ENCODE results near the gene CAMSAP3. TPM values are rescaled to one million over a fixed set of nuclear protein-coding genes. Genes with fewer than 3 reads are reported as not detected.
A peak's percentile ranks its signal among the peaks of the same experiment; 100 is the strongest.

Gene CAMSAP3
- total and polyA plus RNA-seq, 10 of the 15 experiments (the other 5 are each of a cell fraction or from before 2014, with no cell fraction given), result 0.03 to 6.3 (median 0.72) TPM

DNA sequence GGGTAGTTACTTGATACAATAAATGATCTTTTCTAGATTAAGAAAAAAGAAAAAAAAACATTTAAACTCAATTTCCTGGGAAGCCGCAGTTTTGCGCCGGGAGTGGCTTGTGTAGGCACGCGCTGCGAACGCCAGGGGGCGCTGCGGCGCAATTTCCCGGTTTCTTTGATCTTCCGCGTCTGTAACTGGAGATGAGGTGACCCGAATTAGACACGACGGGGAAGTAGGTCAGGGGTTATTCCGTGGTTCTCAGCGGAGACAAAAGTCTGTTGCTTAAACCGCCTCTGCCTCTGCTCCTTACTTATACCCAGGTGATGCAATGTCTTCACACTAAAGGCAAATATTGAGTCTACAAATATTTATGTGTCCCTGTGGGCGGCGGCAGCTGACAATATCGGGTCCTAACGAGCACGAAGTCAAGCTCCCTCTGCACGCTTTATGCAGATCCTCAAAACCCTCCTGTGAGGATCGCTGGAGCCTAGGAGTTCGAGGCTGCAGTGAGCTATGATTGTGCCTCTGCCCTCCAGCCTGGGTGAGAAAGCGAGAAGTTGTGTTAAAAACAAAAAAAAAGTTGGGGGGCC lies 56.5 kb downstream of the CAMSAP3 start (continued):
- TF ChIP-seq, protein P1, sequence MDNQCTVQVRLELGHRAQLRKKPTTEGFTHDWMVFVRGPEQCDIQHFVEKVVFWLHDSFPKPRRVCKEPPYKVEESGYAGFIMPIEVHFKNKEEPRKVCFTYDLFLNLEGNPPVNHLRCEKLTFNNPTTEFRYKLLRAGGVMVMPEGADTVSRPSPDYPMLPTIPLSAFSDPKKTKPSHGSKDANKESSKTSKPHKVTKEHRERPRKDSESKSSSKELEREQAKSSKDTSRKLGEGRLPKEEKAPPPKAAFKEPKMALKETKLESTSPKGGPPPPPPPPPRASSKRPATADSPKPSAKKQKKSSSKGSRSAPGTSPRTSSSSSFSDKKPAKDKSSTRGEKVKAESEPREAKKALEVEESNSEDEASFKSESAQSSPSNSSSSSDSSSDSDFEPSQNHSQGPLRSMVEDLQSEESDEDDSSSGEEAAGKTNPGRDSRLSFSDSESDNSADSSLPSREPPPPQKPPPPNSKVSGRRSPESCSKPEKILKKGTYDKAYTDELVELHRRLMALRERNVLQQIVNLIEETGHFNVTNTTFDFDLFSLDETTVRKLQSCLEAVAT (IDR thresholded peaks at IDR 0.05), result no peak
- TF ChIP-seq, protein P2, sequence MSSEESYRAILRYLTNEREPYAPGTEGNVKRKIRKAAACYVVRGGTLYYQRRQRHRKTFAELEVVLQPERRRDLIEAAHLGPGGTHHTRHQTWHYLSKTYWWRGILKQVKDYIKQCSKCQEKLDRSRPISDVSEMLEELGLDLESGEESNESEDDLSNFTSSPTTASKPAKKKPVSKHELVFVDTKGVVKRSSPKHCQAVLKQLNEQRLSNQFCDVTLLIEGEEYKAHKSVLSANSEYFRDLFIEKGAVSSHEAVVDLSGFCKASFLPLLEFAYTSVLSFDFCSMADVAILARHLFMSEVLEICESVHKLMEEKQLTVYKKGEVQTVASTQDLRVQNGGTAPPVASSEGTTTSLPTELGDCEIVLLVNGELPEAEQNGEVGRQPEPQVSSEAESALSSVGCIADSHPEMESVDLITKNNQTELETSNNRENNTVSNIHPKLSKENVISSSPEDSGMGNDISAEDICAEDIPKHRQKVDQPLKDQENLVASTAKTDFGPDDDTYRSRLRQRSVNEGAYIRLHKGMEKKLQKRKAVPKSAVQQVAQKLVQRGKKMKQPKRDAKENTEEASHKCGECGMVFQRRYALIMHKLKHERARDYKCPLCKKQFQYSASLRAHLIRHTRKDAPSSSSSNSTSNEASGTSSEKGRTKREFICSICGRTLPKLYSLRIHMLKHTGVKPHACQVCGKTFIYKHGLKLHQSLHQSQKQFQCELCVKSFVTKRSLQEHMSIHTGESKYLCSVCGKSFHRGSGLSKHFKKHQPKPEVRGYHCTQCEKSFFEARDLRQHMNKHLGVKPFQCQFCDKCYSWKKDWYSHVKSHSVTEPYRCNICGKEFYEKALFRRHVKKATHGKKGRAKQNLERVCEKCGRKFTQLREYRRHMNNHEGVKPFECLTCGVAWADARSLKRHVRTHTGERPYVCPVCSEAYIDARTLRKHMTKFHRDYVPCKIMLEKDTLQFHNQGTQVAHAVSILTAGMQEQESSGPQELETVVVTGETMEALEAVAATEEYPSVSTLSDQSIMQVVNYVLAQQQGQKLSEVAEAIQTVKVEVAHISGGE (CRISPR knock-in tag; IDR thresholded peaks at IDR 0.05), result no peak
- TF ChIP-seq IKZF1 (conservative IDR thresholded peaks at IDR 0.05), result peak; percentile 76
- no peak for TF ChIP-seq KAT2A (conservative IDR thresholded peaks at IDR 0.05; ENCODE audit: control insufficient read depth, low read depth, low read length)
- TF ChIP-seq, protein P3, sequence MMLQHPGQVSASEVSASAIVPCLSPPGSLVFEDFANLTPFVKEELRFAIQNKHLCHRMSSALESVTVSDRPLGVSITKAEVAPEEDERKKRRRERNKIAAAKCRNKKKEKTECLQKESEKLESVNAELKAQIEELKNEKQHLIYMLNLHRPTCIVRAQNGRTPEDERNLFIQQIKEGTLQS (IDR thresholded peaks at IDR 0.05; ENCODE audit: borderline replicate concordance, extremely low read depth, low read depth, low read length), result 0 out of 2 replicates have a peak, but pooled peaks have one; percentile 23
- no peak for TF ChIP-seq TAF1 (IDR thresholded peaks at IDR 0.05; ENCODE audit: borderline replicate concordance, low read depth, low read length)
- TF ChIP-seq POLR2AphosphoS2 (IDR thresholded peaks at IDR 0.05; ENCODE audit: low read depth, low read length), result no peak
- TF ChIP-seq ZNF207 (IDR thresholded peaks at IDR 0.05; ENCODE audit: borderline replicate concordance), result peak; percentile 58; the same call in 1 of the 2 replicates
- peak; percentile 26; the same call in 1 of the 2 replicates for TF ChIP-seq NFIC (IDR thresholded peaks at IDR 0.05; ENCODE audit: low read depth, low read length)
- no peak for TF ChIP-seq TARDBP (IDR thresholded peaks at IDR 0.05; ENCODE audit: borderline replicate concordance)
- TF ChIP-seq, protein P4, sequence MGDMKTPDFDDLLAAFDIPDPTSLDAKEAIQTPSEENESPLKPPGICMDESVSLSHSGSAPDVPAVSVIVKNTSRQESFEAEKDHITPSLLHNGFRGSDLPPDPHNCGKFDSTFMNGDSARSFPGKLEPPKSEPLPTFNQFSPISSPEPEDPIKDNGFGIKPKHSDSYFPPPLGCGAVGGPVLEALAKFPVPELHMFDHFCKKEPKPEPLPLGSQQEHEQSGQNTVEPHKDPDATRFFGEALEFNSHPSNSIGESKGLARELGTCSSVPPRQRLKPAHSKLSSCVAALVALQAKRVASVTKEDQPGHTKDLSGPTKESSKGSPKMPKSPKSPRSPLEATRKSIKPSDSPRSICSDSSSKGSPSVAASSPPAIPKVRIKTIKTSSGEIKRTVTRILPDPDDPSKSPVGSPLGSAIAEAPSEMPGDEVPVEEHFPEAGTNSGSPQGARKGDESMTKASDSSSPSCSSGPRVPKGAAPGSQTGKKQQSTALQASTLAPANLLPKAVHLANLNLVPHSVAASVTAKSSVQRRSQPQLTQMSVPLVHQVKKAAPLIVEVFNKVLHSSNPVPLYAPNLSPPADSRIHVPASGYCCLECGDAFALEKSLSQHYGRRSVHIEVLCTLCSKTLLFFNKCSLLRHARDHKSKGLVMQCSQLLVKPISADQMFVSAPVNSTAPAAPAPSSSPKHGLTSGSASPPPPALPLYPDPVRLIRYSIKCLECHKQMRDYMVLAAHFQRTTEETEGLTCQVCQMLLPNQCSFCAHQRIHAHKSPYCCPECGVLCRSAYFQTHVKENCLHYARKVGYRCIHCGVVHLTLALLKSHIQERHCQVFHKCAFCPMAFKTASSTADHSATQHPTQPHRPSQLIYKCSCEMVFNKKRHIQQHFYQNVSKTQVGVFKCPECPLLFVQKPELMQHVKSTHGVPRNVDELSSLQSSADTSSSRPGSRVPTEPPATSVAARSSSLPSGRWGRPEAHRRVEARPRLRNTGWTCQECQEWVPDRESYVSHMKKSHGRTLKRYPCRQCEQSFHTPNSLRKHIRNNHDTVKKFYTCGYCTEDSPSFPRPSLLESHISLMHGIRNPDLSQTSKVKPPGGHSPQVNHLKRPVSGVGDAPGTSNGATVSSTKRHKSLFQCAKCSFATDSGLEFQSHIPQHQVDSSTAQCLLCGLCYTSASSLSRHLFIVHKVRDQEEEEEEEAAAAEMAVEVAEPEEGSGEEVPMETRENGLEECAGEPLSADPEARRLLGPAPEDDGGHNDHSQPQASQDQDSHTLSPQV (IDR thresholded peaks at IDR 0.05), result 0 out of 2 replicates have a peak, but pooled peaks have one; percentile 4
- TF ChIP-seq, protein P5, sequence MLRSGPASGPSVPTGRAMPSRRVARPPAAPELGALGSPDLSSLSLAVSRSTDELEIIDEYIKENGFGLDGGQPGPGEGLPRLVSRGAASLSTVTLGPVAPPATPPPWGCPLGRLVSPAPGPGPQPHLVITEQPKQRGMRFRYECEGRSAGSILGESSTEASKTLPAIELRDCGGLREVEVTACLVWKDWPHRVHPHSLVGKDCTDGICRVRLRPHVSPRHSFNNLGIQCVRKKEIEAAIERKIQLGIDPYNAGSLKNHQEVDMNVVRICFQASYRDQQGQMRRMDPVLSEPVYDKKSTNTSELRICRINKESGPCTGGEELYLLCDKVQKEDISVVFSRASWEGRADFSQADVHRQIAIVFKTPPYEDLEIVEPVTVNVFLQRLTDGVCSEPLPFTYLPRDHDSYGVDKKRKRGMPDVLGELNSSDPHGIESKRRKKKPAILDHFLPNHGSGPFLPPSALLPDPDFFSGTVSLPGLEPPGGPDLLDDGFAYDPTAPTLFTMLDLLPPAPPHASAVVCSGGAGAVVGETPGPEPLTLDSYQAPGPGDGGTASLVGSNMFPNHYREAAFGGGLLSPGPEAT (IDR thresholded peaks at IDR 0.05; ENCODE audit: low read depth), result no peak
- TF ChIP-seq GATAD2B (conservative IDR thresholded peaks at IDR 0.05; ENCODE audit: low read depth), result no peak
- peak in 1 of 2 experiments; percentile 35; a peak in 1 of 4 replicates for TF ChIP-seq ETV6 (conservative IDR thresholded peaks at IDR 0.05 in 1 of 2, IDR thresholded peaks at IDR 0.05 in 1 of 2; ENCODE audit: borderline replicate concordance in 1 of 2, low read depth in 1 of 2)
- peak; percentile 99 for TF ChIP-seq TCF7 (IDR thresholded peaks at IDR 0.05; ENCODE audit: borderline replicate concordance)
